Prostate gland (tissue), 2 donors: ENCODE measurements around the gene EIF4E. TPM values are rescaled to one million over a fixed set of nuclear protein-coding genes. Genes with fewer than 3 reads are reported as not detected.
"Not testable (repeated sequence)": the region's sequence is repeated elsewhere in the genome, so short reads cannot be mapped to it uniquely, and the experiment has no call there.

Experiments
- DNase-seq: peaks from one replicate; pipeline ENCODE4 v3.0.0-alpha.2; 2019; ENCODE audit warnings: low spot score
- H3K27ac ChIP-seq, 2 donors: fragments of 200-600 bp; sonication (generic); 2 replicates each; pipeline ENCODE4 v1.5.1; 2017 to 2019
- H3K27me3 ChIP-seq: fragments of 200-600 bp; sonication (generic); replicated peaks from 2 replicates; pipeline ENCODE4 v1.5.1; 2019; ENCODE audit not compliant: insufficient read depth
- H3K36me3 ChIP-seq, 2 donors: fragments of 200-600 bp; sonication (generic); 1 replicate in 1 of 2; 2 replicates in 1 of 2; pipeline versions ENCODE4 v1.5.1 to v1.8.1; 2017 to 2019
- H3K4me1 ChIP-seq: fragments of 200-600 bp; sonication (generic); replicated peaks from 2 replicates; pipeline ENCODE4 v1.5.1; 2019
- H3K4me3 ChIP-seq, 2 donors: fragments of 200-600 bp; sonication (generic); 2 replicates each; pipeline ENCODE4 v1.5.1; 2017 to 2019
- H3K9me3 ChIP-seq: fragments of 200-600 bp; sonication (generic); 2 replicates; pipeline ENCODE4 v1.5.1; 2017
- POLR2A ChIP-seq: fragments of 450-650 bp; IDR thresholded peaks from one replicate; pipeline ENCODE4 v1.6.1; 2016; ENCODE audit warnings: antibody characterized with exemption, mild to moderate bottlenecking
- POLR2AphosphoS5 ChIP-seq: sonication (generic); formaldehyde crosslinking; IDR thresholded peaks from one replicate; pipeline ENCODE4 v1.6.1; 2017; ENCODE audit warnings: antibody characterized with exemption
- WGBS: methylation state at CpG from one replicate; pipeline ENCODE4 v1.1.5; 2018; 5-methylcytosine and 5-hydroxymethylcytosine counted together
- intact Hi-C: fragments of 100-400 bp; cut with DNase I; formaldehyde crosslinking; loops from one replicate; pipeline ENCODE4 v1.14.2; 2022
- total RNA-seq, 2 donors: library from RNA; depleted of rRNA; stranded (reverse); fragments of >200 nt; gene quantifications; one replicate each; pipeline ENCODE4 v1.1.0, GENCODE V29; 2016
- TF ChIP-seq, protein P1 (sequence below), 4 experiments: fragments of 200-600 bp in 2 of 4; fragments of 450-650 bp in 2 of 4; sonication (generic) in 2 of 4; IDR thresholded peaks; 1 replicate in 3 of 4; 2 replicates in 1 of 4; pipeline ENCODE4 v1.5.1; 2016 to 2019; ENCODE audit warnings: antibody characterized with exemption in 4 of 4, mild to moderate bottlenecking in 2 of 4, moderate library complexity in 2 of 4

Gene EIF4E
- total RNA-seq, 2 donors from 2014 or later: 46.8 to 70.9 TPM

DNA sequence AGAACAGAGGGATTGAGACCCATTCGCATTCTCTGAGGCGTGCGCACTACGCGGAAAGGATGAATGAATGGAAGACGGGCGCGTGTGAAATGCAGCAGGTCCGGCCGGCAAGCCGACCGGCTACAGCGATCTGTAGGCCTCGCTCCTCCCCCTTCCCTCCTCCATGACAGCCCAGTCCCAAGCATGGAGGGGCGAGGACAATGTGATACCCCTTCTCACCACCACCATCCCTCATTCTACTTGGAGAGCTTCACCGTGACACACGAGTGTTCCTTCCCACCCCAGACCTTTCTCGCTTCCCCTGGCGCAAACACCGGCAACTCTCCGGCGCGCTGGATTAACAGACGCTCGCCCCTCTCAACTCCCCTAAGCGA, 815 bp downstream of the EIF4E start:
- TF ChIP-seq, protein P1, sequence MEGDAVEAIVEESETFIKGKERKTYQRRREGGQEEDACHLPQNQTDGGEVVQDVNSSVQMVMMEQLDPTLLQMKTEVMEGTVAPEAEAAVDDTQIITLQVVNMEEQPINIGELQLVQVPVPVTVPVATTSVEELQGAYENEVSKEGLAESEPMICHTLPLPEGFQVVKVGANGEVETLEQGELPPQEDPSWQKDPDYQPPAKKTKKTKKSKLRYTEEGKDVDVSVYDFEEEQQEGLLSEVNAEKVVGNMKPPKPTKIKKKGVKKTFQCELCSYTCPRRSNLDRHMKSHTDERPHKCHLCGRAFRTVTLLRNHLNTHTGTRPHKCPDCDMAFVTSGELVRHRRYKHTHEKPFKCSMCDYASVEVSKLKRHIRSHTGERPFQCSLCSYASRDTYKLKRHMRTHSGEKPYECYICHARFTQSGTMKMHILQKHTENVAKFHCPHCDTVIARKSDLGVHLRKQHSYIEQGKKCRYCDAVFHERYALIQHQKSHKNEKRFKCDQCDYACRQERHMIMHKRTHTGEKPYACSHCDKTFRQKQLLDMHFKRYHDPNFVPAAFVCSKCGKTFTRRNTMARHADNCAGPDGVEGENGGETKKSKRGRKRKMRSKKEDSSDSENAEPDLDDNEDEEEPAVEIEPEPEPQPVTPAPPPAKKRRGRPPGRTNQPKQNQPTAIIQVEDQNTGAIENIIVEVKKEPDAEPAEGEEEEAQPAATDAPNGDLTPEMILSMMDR (IDR thresholded peaks at IDR 0.05): peak in 1 of 4 experiments; percentile 3
- TF ChIP-seq POLR2AphosphoS5: peak; percentile 48
- no peak for TF ChIP-seq POLR2A
- Histone ChIP-seq H3K27ac (peak overlapping the region; percentile 92 to 96), H3K4me1 (no peaks in the 10 kb centered on the region), H3K27me3 (no peaks in the 10 kb centered on the region), H3K36me3 (no peaks in the 10 kb centered on the region), H3K9me3 (no peaks in the 10 kb centered on the region), H3K4me3 (peak overlapping the region; percentile 96 to 97)
- intact Hi-C loops: loop anchor here (5.0 to 10.0 kb wide), 3 partner anchors 69 to 456 kb away; partner anchors contain the start of genes METAP1 and TSPAN5
- DNase-seq: peak; percentile 79
- under 1% methylated on average over 26 of the region's 26 CpGs for WGBS

DNA sequence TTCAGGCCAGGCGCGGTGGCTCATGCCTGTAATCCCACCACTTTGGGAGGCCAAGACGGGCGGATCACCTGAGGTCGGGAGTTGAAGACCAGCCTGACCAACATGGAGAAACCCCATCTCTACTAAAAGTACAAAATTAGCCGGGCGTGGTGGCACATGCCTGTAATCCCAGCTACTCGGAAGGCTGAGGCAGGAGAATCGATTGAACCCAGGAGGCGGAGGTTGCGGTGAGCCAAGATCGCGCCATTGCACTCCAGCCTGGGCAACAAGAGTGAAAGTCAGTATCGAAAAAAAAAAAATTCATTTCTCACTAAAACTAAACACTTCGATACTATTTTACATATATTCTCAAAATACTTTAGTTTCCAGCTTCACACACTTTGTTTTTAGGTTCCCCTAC, 2.7 kb downstream of the EIF4E start:
- not testable (repeated sequence) for H3K4me1 ChIP-seq, H3K27me3 ChIP-seq, DNase-seq, H3K9me3 ChIP-seq, H3K36me3 ChIP-seq, H3K27ac ChIP-seq, H3K4me3 ChIP-seq
- WGBS: 95% methylated on average over 15 of the region's 15 CpGs
- intact Hi-C loops: loop anchor here (5.0 to 10.0 kb wide), 3 partner anchors 71 to 454 kb away; partner anchors contain the start of genes METAP1 and TSPAN5

DNA sequence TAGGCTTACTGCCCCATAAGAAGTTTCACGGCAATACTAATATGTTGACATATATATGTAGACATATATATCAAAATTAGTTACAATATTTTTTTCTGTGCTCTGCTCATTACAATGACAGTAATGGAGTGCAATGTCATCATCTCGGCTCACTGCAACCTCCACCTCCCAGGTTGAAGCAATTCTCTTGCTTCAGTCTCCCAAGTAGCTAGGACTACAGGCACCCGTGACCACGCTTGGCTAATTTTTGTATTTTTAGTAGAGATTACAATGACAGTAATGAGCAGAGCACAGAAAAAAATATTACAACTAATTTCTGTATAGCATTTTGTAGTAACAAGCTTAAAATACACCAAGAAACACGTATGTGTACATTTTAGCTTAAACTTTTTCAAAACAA, 7.6 kb downstream of the EIF4E start:
- intact Hi-C loops: loop anchor here (10.0 kb wide), 1 partner anchor 266 kb away; the partner anchor contains the start of gene TSPAN5
- no peaks in the 10 kb centered on the region for H3K36me3 ChIP-seq
- H3K4me1 ChIP-seq: no peaks in the 10 kb centered on the region
- no peak for DNase-seq
- no peak overlapping the region for H3K4me3 ChIP-seq
- no peaks in the 10 kb centered on the region for H3K9me3 ChIP-seq
- TF ChIP-seq POLR2A (no peak), POLR2AphosphoS5 (no peak)
- TF ChIP-seq, protein P1 (IDR thresholded peaks at IDR 0.05): no peak
- H3K27me3 ChIP-seq: no peaks in the 10 kb centered on the region
- no peak overlapping the region for H3K27ac ChIP-seq
- 93% methylated on average over 5 of the region's 5 CpGs for WGBS

DNA sequence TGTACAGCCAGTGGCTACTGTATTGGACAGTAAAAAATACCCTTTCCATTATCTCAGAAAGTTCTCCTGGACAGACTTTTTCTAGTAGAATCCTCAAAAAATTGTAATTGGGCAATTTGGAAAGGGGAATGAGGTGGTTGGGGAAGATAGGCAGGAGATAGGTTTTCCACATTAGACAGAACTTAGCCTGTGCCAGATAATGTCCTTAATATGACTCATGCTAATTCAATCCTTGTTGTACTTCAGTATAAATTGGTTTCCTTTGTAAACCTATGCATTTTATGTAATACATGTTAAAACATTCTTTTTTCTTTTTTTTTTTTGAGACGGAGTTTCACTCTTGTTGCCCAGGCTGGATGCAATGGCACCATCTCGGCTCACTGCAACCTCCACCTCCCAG, 8.9 kb downstream of the EIF4E start:
- no peak overlapping the region for H3K27ac ChIP-seq
- no peaks in the 10 kb centered on the region for H3K9me3 ChIP-seq
- no peaks in the 10 kb centered on the region for H3K4me1 ChIP-seq
- TF ChIP-seq, protein P1 (IDR thresholded peaks at IDR 0.05): no peak
- TF ChIP-seq POLR2A (no peak), POLR2AphosphoS5 (no peak)
- H3K36me3 ChIP-seq: no peaks in the 10 kb centered on the region
- H3K27me3 ChIP-seq: no peaks in the 10 kb centered on the region
- WGBS: 90% methylated on average over 2 of the region's 2 CpGs
- intact Hi-C loops: loop anchor here (10.0 kb wide), 1 partner anchor 265 kb away; the partner anchor contains the start of gene TSPAN5
- DNase-seq: no peak
- H3K4me3 ChIP-seq: no peak overlapping the region

DNA sequence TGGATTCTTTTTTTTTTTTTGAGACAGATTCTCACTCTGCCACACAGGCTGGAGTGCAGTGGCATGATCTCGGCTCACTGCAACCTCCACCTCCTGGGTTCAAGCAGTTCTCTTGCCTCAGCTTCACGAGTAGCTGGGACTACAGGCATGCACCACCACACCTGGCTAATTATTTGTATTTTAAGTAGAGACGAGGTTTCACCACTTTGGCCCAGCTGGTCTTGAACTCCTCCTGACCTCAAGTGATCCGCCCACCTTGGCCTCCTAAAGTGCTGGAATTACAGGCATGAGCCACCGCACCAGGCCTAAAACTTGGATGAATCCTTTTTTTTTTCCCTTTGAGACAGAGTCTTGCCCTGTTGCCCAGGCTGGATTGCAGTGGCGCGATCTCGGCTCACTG, 18.2 kb downstream of the EIF4E start:
- 72% methylated on average over 8 of the region's 8 CpGs for WGBS
- H3K9me3 ChIP-seq, H3K4me1 ChIP-seq, H3K36me3 ChIP-seq, H3K27me3 ChIP-seq, DNase-seq, intact Hi-C loops, H3K27ac ChIP-seq, H3K4me3 ChIP-seq: not testable (repeated sequence)

DNA sequence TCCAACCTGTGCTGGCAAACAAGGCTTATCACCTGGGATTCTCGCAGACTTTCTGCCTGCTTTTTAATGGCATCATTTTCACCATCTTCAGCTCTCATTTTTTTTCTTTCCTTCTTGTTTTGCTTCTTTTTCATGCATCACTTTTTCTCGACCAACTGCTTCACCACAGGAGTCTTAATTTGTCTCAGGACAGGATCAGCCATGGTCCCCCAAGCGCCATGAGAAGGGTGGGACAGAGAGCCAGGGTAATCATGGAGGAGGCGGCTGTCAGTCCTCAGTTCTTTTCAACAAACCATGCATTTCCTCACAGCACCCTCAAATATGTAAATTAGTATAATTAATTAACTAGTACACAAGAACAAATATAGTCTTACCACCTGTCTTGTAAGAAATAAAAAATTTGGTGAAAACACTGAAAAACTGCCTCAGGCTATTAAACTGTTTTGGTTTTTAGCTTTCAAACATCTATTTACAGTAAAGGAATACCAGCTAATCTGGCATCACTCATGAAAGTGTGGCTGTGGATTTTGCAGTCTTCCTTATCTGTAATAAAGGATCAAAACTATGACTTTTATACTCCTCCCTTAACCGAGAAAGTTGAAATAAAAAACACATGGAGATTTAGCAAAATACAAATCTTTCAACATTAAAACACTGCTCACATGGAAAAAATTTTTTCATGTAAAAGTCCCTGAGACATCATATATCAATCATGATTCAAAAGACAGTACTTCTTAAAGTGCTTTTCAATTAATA, 19.1 kb downstream of the EIF4E start:
- Histone ChIP-seq H3K4me3 (no peak overlapping the region), H3K9me3 (no peaks in the 10 kb centered on the region), H3K36me3 (no peaks in the 10 kb centered on the region), H3K27ac (peak overlapping the region in 1 of 2 donors; percentile 31), H3K4me1 (no peaks in the 10 kb centered on the region), H3K27me3 (no peaks in the 10 kb centered on the region)
- no peak for DNase-seq
- TF ChIP-seq POLR2AphosphoS5 (no peak), POLR2A (no peak)
- TF ChIP-seq, protein P1 (IDR thresholded peaks at IDR 0.05): no peak
- WGBS: 48% methylated on average over 5 of the region's 5 CpGs
- intact Hi-C loops: no loop called here
